Thoracic aorta (tissue), 2 donors: ENCODE measurements around the gene PAK5. TPM values are rescaled to one million over a fixed set of nuclear protein-coding genes. Genes with fewer than 3 reads are reported as not detected.

ENCODE experiments used
- ATAC-seq: fragments of 150-250 bp; one replicate; pipeline ENCODE4 v1.8.0; 2017; ENCODE audit warnings: low read depth; ENCODE audit not compliant: insufficient number of reproducible peaks, low FRiP score
- DNase-seq: peaks from one replicate; pipeline ENCODE4 v3.0.0-alpha.2; 2020; ENCODE audit warnings: low spot score
- H3K27ac ChIP-seq, 2 donors: fragments of 200-600 bp; sonication (generic); 1 replicate in 1 of 2; 2 replicates in 1 of 2; pipeline ENCODE4 v1.5.1; 2016; ENCODE audit warnings: mild to moderate bottlenecking in 2 of 2, moderate library complexity in 2 of 2
- H3K27me3 ChIP-seq: fragments of 200-600 bp; sonication (generic); replicated peaks from 2 replicates; pipeline ENCODE4 v1.6.0; 2016; ENCODE audit warnings: mild to moderate bottlenecking; ENCODE audit not compliant: insufficient read depth
- H3K36me3 ChIP-seq: fragments of 200-600 bp; sonication (generic); one replicate; pipeline ENCODE4 v1.5.1; 2016
- H3K4me1 ChIP-seq, 2 donors: fragments of 200-600 bp; sonication (generic); 1 replicate in 1 of 2; 2 replicates in 1 of 2; pipeline versions ENCODE4 v1.5.1 to v1.6.0; 2016; ENCODE audit warnings: low read depth in 2 of 2, mild to moderate bottlenecking in 1 of 2; ENCODE audit not compliant: control insufficient read depth in 1 of 2
- H3K4me3 ChIP-seq: fragments of 200-600 bp; sonication (generic); 2 replicates; pipeline ENCODE4 v1.5.1; 2016; ENCODE audit warnings: mild to moderate bottlenecking
- H3K9me3 ChIP-seq: fragments of 200-600 bp; sonication (generic); 2 replicates; pipeline ENCODE4 v1.5.1; 2016
- CTCF ChIP-seq: fragments of 200-600 bp; sonication (generic); IDR thresholded peaks from one replicate; pipeline ENCODE4 v1.5.1; 2019; ENCODE audit warnings: antibody characterized with exemption
- total RNA-seq, 2 donors: library from RNA; depleted of rRNA; stranded (reverse); fragments of >200 nt; gene quantifications; one replicate each; pipeline versions ENCODE4 v1.1.0 to v1.2.3, GENCODE V29; 2016

The PAK5 gene
- total RNA-seq, 2 donors from 2014 or later: not detected

GRCh38 chr20:9672981-9673380, 165.9 kb downstream of the PAK5 start:
- H3K27me3 ChIP-seq: no peaks in the 10 kb centered on the region
- no peaks in the 10 kb centered on the region for H3K9me3 ChIP-seq
- H3K36me3 ChIP-seq: no peaks in the 10 kb centered on the region
- H3K4me3 ChIP-seq: no peak overlapping the region
- no peaks in the 10 kb centered on the region for H3K4me1 ChIP-seq
- TF ChIP-seq CTCF: no peak
- ATAC-seq (no peak), DNase-seq (no peak)
- no peak overlapping the region for H3K27ac ChIP-seq

GRCh38 chr20:9672027-9672426, 166.8 kb downstream of the PAK5 start:
- no peaks in the 10 kb centered on the region for H3K27me3 ChIP-seq
- H3K4me1 ChIP-seq: no peaks in the 10 kb centered on the region
- no peak for DNase-seq
- no peak for ATAC-seq
- no peak overlapping the region for H3K4me3 ChIP-seq
- H3K9me3 ChIP-seq: no peaks in the 10 kb centered on the region
- no peak overlapping the region for H3K27ac ChIP-seq
- no peak for TF ChIP-seq CTCF
- H3K36me3 ChIP-seq: no peaks in the 10 kb centered on the region

GRCh38 chr20:9668381-9668780, 170.5 kb downstream of the PAK5 start:
- Histone ChIP-seq H3K4me3 (no peak overlapping the region), H3K9me3 (no peaks in the 10 kb centered on the region), H3K36me3 (no peaks in the 10 kb centered on the region), H3K27me3 (no peaks in the 10 kb centered on the region), H3K4me1 (no peaks in the 10 kb centered on the region), H3K27ac (no peak overlapping the region)
- ATAC-seq (no peak), DNase-seq (no peak)
- no peak for TF ChIP-seq CTCF

GRCh38 chr20:9663423-9663822, 175.5 kb downstream of the PAK5 start:
- DNase-seq (no peak), ATAC-seq (no peak)
- H3K36me3 ChIP-seq: no peaks in the 10 kb centered on the region
- no peak for TF ChIP-seq CTCF
- no peaks in the 10 kb centered on the region for H3K9me3 ChIP-seq
- H3K4me3 ChIP-seq: no peak overlapping the region
- H3K4me1 ChIP-seq: no peaks in the 10 kb centered on the region
- no peak overlapping the region for H3K27ac ChIP-seq
- H3K27me3 ChIP-seq: no peaks in the 10 kb centered on the region

- no peaks in the 10 kb centered on the region for H3K27me3 ChIP-seq
- TF ChIP-seq CTCF: no peak
Observed at GRCh38 chr20:9660236-9660868, 178.5 kb downstream of the PAK5 start.

More at GRCh38 chr20:9660236-9660868, 178.5 kb downstream of the PAK5 start:
- no peaks in the 10 kb centered on the region for H3K4me1 ChIP-seq
- no peaks in the 10 kb centered on the region for H3K9me3 ChIP-seq
- DNase-seq (no peak), ATAC-seq (no peak)
- no peak overlapping the region for H3K4me3 ChIP-seq
- H3K27ac ChIP-seq: no peak overlapping the region
- H3K36me3 ChIP-seq: no peaks in the 10 kb centered on the region
